Kidney epithelial cell (primary cell): ENCODE measurements around the gene NRG3. TPM values are rescaled to one million over a fixed set of nuclear protein-coding genes. Genes with fewer than 3 reads are reported as not detected.

ENCODE experiments used
- DNase-seq: peaks from one replicate; pipeline ENCODE4 v3.0.0-alpha.2; 2010; ENCODE audit warnings: low read depth
- H3K27me3 ChIP-seq: 2 replicates; pipeline ENCODE4 v1.6.0; 2011; ENCODE audit warnings: low read length; ENCODE audit not compliant: control insufficient read depth, insufficient read depth
- H3K36me3 ChIP-seq: 2 replicates; pipeline ENCODE4 v1.5.1; 2011; ENCODE audit warnings: low read length; ENCODE audit not compliant: control insufficient read depth, insufficient read depth
- H3K4me3 ChIP-seq: 2 replicates; pipeline ENCODE4 v1.5.1; 2011; ENCODE audit warnings: low read depth, mild to moderate bottlenecking, control low read depth, low read length
- total RNA-seq: library from RNA; depleted of rRNA; stranded (reverse); fragments of >200 nt; gene quantifications from 2 replicates; pipeline ENCODE4 v1.2.3, GENCODE V29; 2015
- TF ChIP-seq, protein P1 (sequence below): IDR thresholded peaks from 2 replicates; pipeline ENCODE4 v1.5.1; 2011; ENCODE audit warnings: mild to moderate bottlenecking, moderate library complexity, low read length, control low read depth, inconsistent platforms; ENCODE audit not compliant: insufficient read depth, poor library complexity, severe bottlenecking

NRG3 gene
- total RNA-seq, 1 donor from 2014 or later: 10.2 TPM

DNA sequence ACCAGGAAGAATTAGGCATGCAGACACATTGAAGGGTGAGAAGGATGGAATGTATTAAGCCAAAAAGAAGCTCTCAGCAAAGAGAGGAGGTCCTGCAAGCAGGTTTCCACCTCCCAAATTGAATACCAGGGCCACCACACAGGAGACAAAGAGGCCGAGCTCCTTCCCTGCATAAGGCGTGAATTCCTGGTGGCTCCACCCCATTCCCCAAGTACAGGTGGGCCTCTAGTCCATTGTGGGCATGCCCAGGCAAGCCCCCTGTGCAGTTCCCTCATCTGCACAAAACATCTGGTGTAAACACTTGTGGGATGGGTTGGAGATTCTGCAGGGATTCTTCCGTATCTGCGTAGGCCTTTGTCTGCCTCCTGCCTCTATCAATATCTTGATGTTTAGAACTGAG, 817.5 kb downstream of the NRG3 start:
- no peak for DNase-seq
- H3K36me3 ChIP-seq: no peaks in the 10 kb centered on the region
- TF ChIP-seq, protein P1, sequence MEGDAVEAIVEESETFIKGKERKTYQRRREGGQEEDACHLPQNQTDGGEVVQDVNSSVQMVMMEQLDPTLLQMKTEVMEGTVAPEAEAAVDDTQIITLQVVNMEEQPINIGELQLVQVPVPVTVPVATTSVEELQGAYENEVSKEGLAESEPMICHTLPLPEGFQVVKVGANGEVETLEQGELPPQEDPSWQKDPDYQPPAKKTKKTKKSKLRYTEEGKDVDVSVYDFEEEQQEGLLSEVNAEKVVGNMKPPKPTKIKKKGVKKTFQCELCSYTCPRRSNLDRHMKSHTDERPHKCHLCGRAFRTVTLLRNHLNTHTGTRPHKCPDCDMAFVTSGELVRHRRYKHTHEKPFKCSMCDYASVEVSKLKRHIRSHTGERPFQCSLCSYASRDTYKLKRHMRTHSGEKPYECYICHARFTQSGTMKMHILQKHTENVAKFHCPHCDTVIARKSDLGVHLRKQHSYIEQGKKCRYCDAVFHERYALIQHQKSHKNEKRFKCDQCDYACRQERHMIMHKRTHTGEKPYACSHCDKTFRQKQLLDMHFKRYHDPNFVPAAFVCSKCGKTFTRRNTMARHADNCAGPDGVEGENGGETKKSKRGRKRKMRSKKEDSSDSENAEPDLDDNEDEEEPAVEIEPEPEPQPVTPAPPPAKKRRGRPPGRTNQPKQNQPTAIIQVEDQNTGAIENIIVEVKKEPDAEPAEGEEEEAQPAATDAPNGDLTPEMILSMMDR: no peak
- H3K4me3 ChIP-seq: no peak overlapping the region
- H3K27me3 ChIP-seq: no peaks in the 10 kb centered on the region

DNA sequence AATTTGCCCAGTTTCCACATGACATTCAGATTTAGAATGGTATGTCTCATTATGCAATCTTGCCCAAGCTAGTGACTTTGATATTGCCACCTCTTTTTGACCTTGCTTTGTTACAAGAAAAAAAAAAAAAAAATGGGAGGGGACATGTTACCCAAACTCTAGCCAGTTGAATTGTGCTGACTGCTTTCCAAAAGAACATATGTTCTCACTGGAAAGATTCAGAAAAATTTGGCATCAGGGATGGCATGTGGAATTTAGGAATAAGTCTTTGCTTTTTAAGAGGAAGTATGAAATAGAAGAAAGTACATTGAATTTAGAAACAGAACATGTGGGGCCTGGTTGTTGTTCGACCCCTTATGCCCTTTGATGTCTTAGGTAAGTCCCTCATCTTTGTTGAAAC, 846.8 kb downstream of the NRG3 start:
- DNase-seq: no peak
- no peaks in the 10 kb centered on the region for H3K36me3 ChIP-seq
- TF ChIP-seq, protein P1: no peak
- no peak overlapping the region for H3K4me3 ChIP-seq
- H3K27me3 ChIP-seq: no peaks in the 10 kb centered on the region

DNA sequence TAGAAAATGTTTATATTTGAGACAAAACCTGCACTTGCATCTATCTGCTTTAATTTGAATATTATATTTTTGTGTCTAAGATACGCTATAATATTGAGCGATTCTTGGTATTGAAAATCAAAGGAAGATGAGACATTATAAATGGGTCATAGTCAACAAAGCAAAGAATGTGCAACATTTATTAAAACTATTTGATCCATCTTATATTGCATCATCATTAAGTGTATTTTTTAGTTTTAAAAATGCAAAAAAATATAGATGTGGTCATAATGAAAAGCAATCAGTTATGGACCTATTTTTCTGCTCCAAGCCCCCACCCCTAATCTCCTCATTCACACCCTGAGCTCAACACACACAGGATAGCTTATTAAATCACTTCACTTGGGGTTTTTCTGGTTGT, 847.3 kb downstream of the NRG3 start:
- Histone ChIP-seq H3K36me3 (no peaks in the 10 kb centered on the region), H3K27me3 (no peaks in the 10 kb centered on the region), H3K4me3 (no peak overlapping the region)
- TF ChIP-seq, protein P1: no peak
- DNase-seq: no peak

DNA sequence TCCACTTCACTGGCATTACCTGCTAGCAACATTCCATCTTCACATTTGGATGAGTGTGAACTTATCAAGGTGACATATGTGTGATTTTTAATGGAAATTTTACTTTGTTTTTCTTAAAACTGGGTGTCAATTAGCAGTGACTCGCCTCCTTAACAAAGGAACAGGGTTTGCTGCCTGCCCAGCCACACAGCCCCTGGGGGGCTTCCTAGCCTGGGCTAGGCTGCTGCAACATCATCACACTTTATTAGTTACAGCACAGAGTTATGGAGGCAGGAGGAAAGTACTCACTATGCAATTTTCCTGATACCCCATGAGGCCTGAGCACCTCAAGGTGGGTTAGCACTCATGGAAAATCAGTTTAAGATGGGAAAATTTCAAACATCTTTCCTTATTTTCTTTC, 861.3 kb downstream of the NRG3 start:
- no peaks in the 10 kb centered on the region for H3K36me3 ChIP-seq
- no peak for DNase-seq
- no peaks in the 10 kb centered on the region for H3K27me3 ChIP-seq
- TF ChIP-seq, protein P1: no peak
- H3K4me3 ChIP-seq: no peak overlapping the region

DNA sequence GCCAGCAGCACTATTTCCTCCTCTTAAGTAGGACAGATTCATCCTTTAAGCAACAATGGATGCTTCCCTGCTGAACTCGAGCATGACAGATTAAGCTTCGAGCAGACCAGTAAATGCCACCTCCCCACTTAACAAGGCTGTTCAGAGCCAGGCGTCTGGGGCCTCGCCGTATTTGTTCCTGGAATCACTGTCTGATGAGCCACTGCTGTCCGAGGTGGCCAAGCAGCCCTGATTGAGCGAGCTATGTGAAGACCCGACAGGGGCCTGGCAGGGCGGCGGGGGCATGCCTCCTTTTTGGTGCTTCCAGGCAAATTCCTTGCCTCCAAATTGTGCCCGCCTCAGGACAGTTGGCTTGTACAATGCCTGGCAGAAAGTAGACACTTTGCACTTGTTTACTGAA, 862.6 kb downstream of the NRG3 start:
- Histone ChIP-seq H3K4me3 (no peak overlapping the region), H3K36me3 (no peaks in the 10 kb centered on the region), H3K27me3 (no peaks in the 10 kb centered on the region)
- TF ChIP-seq, protein P1: no peak
- DNase-seq: no peak

DNA sequence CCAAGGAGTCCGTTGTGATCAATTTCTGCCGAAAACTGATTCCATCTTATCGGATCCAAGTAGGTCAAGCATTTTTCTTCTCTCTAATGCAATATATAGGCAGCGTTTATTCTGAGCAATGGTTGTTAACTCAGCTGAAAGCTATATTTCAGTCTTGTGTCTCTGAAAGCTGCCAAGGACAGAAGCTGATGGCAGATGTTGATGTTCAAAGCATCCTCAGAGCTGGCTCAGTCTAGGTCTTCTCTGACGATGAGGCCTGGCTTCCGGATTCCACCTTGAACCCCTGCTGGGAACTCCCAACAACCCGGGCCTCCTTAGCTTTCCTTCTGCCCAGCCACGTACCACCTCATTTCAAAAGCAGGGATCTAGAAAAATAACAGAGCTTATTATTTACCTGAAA, 863.6 kb downstream of the NRG3 start:
- H3K36me3 ChIP-seq: no peaks in the 10 kb centered on the region
- no peak for DNase-seq
- TF ChIP-seq, protein P1: no peak
- H3K27me3 ChIP-seq: no peaks in the 10 kb centered on the region
- H3K4me3 ChIP-seq: no peak overlapping the region
